Heart left ventricle (tissue), 16 donors: ENCODE results near the gene CES4A. TPM values are rescaled to one million over a fixed set of nuclear protein-coding genes. Genes with fewer than 3 reads are reported as not detected.

Source experiments
- ATAC-seq, 4 donors: fragments of 200-7000 bp; cut with Tn5 transposase; one replicate each; pipeline ENCODE4 v1.9.1; 2020 to 2022; ENCODE audit warnings: moderate library complexity in 4 of 4, mild to moderate bottlenecking in 3 of 4, moderate number of reproducible peaks in 1 of 4
- DNase-seq, 5 donors: peaks; one replicate each; pipeline ENCODE4 v3.0.0-alpha.2; 2020
- H3K27ac ChIP-seq, 12 donors: fragments of 200-600 bp; sonication (generic) in 4 of 12; one replicate each; pipeline versions ENCODE4 v1.5.0 to v1.8.0; 2016 to 2022; ENCODE audit warnings: mild to moderate bottlenecking in 2 of 12
- H3K27me3 ChIP-seq, 9 donors: fragments of 200-600 bp; sonication (generic) in 2 of 9; one replicate each; pipeline versions ENCODE4 v1.5.1 to v1.8.0; 2016 to 2022; ENCODE audit warnings: mild to moderate bottlenecking in 3 of 9
- H3K36me3 ChIP-seq, 9 donors: fragments of 200-600 bp; sonication (generic) in 2 of 9; one replicate each; pipeline versions ENCODE4 v1.5.0 to v1.8.0; 2018 to 2022; ENCODE audit warnings: mild to moderate bottlenecking in 2 of 9
- H3K4me1 ChIP-seq, 12 donors: fragments of 200-600 bp; sonication (generic) in 4 of 12; one replicate each; pipeline versions ENCODE4 v1.5.0 to v1.8.0; 2016 to 2022; ENCODE audit warnings: mild to moderate bottlenecking in 3 of 12
- H3K4me3 ChIP-seq, 12 donors: fragments of 200-600 bp; sonication (generic) in 4 of 12; one replicate each; pipeline versions ENCODE4 v1.5.0 to v1.8.0; 2017 to 2022; ENCODE audit warnings: mild to moderate bottlenecking in 9 of 12, moderate library complexity in 4 of 12
- H3K9me3 ChIP-seq, 12 donors: fragments of 200-600 bp; sonication (generic) in 4 of 12; one replicate each; pipeline versions ENCODE4 v1.5.0 to v1.8.0; 2016 to 2022; ENCODE audit warnings: mild to moderate bottlenecking in 1 of 12
- POLR2A ChIP-seq, 2 donors: fragments of 450-650 bp; IDR thresholded peaks; one replicate each; pipeline ENCODE4 v1.6.1; 2017; ENCODE audit warnings: antibody characterized with exemption in 2 of 2, mild to moderate bottlenecking in 2 of 2, moderate library complexity in 2 of 2
- WGBS, 4 donors: extraction: QIAGEN DNeasy Blood & Tissue Kit in 2 of 4; methylation state at CpG; one replicate each; pipeline versions ENCODE4 v1.1.5 to v1.1.7; 2013 to 2018; 5-methylcytosine and 5-hydroxymethylcytosine counted together
- intact Hi-C, 10 donors: fragments of 100-400 bp; cut with DNase I; formaldehyde crosslinking; loops; one replicate each; pipeline versions ENCODE4 v1.11.1 to v1.14.2; 2022
- polyA plus RNA-seq, 2 donors: library from polyadenylated mRNA; stranded (reverse); fragments of 200-250 nt; gene quantifications; one replicate each; pipeline ENCODE4 v1.2.3, GENCODE V29; 2013
- total RNA-seq, 9 donors: library from RNA; depleted of rRNA in 2 of 9; stranded (reverse); fragments of >200 nt in 2 of 9; fragmentation: NEBNext Ultra II Directional in 3 of 9; extraction: Animal tissue kit (Norgen Biotek cat#: 25700) in 3 of 9; gene quantifications; one replicate each; pipeline versions ENCODE4 v1.1.0 to v1.2.4, GENCODE V29; 2016 to 2023
- TF ChIP-seq, protein P1 (sequence below), 12 donors: fragments of 200-600 bp; sonication (generic) in 4 of 12; IDR thresholded peaks; one replicate each; pipeline versions ENCODE4 v1.5.0 to v1.8.0; 2018 to 2022; ENCODE audit warnings: antibody characterized with exemption in 12 of 12, mild to moderate bottlenecking in 5 of 12
- donor health status: ischemic (EF 13 %, LVEDD 7.1; RV severe dilation, severe dysfunction).
- donor health status: healthy with polysubstance abuse.
- donor health status: DM: no; HTN: yes; CAD: no.
- donor health status: DM: no; HTN: no; CAD: no.
- donor health status: ischemic (EF 25% LVEDD 6.9; RV normal size, moderate dysfunction).
- donor health status: ischemic (EF 25% LVEDD 5.7; RV mildly dilated, moderate dysfunction).
- donor health status: healthy.
- donor health status: DM: yes; HTN: yes; CAD: no.
- donor health status: ischemic (EF 35%, LVEDD 5.7; RV mildly dilated, moderate dysfunction).
- donor health status: nonischemic (EF 11% LVEDD 7.7; RV severe dilation, severe dysfunction).
- donor health status: DM: yes; HTN: yes; CAD: no.
- donor health status: PGD.
- donor health status: ischemic (EF 29% LVEDD 5.4; RV normal size, mild dysfunction).
- donor health status: nonischemic (EF 23%, LVEDD 6.1; RV moderate dilation, normal function).

CES4A gene
- total and polyA plus RNA-seq, 11 donors, result 3.5 to 26.8 (median 8.1) TPM

DNA sequence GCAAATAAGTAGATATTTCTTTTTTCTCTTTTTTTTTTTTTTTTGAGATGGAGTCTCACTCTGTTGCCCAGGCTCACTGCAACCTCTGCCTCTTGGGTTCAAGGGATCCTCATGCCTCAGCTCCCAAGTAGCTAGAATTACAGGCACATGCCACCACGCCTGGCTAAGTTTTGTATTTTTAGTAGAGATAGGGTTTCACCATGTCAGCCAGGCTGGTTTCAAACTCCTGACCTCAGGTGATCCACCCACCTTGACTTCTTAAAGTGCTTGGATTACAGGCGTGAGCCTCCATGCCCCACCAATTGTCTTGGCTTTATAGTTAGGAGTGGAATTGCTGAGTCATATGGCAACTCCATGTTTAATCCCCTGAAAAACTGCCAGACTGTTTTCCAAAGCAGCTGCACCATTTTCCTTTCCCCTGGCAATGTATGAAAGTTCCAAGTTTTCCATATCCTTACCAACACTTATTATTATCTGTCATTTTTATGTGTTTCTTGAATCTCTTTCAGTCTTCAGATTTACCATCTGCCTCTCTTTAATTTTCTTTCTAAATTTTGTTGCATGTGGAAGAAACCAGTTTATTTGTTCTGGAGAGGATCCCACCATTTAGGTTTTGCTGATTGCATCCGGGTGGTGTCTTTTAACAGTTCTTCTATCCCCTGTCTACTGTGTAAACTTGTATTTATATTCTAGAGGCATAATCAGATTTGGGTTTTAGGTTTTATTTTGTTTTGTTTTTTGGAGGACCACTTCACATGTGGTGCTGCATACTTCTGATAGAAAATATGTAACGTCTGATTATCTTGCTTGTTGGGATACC, 37.2 kb upstream of the CES4A start:
- TF ChIP-seq, protein P1, sequence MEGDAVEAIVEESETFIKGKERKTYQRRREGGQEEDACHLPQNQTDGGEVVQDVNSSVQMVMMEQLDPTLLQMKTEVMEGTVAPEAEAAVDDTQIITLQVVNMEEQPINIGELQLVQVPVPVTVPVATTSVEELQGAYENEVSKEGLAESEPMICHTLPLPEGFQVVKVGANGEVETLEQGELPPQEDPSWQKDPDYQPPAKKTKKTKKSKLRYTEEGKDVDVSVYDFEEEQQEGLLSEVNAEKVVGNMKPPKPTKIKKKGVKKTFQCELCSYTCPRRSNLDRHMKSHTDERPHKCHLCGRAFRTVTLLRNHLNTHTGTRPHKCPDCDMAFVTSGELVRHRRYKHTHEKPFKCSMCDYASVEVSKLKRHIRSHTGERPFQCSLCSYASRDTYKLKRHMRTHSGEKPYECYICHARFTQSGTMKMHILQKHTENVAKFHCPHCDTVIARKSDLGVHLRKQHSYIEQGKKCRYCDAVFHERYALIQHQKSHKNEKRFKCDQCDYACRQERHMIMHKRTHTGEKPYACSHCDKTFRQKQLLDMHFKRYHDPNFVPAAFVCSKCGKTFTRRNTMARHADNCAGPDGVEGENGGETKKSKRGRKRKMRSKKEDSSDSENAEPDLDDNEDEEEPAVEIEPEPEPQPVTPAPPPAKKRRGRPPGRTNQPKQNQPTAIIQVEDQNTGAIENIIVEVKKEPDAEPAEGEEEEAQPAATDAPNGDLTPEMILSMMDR (IDR thresholded peaks at IDR 0.05), result no peak
- no peak for TF ChIP-seq POLR2A (IDR thresholded peaks at IDR 0.05)
- Histone ChIP-seq H3K4me3 (no peak overlapping the region), H3K9me3 (peaks cover 0 to 6% (median 0%) of the 10 kb centered on the region in 12 donors), H3K27me3 (peaks cover 0 to 35% (median 0%) of the 10 kb centered on the region in 9 donors), H3K27ac (no peak overlapping the region), H3K4me1 (peaks cover 0 to 22% (median 9%) of the 10 kb centered on the region in 12 donors), H3K36me3 (no peaks in the 10 kb centered on the region)
- ATAC-seq, result no peak
- DNase-seq, result no peak
- 80 to 86% (median 83%) methylated on average over 4 of the region's 4 CpGs for WGBS, 4 donors
- intact Hi-C loops, result loop anchor here in 1 of 10 donors (5.0 kb wide), 1 partner anchor 54 kb away; no protein-coding TSS in a partner anchor

DNA sequence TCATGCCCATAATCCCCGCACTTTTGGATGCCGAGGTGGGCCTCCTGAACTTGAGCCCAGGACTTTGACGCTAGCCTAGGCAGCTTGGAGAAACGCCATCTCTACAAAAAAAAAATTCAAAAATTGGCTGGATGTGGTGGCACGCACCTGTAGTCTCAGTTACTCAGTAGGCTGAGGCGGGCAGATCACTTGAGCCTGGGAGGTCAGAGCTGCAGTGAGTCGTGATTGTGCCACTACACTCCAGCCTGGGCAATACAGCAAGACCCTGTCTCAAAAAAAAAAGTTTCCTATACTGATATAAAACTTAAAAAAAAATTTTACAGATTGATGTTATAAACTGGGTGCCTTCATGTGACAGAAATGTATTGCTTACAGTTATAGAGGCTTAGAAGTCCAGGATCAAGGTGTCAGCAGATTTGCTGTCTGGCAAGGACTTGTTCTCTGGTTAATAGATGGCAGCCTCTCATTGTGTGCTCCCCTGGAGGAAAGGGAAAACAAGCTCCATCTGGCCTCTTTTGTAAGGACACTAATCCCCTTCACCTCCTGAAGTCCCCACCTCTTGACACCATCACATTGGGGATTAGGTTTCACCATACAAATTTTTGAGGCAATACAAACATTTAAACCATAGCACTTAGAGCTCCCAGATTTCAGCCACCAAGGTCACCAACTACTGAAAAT, 35.8 kb upstream of the CES4A start:
- H3K36me3 ChIP-seq, result no peaks in the 10 kb centered on the region
- intact Hi-C loops, result loop anchor here in 1 of 10 donors (5.0 kb wide), 1 partner anchor 55 kb away; no protein-coding TSS in a partner anchor
- H3K27ac ChIP-seq, result no peak overlapping the region
- TF ChIP-seq, protein P1 (IDR thresholded peaks at IDR 0.05), result no peak
- no peak for TF ChIP-seq POLR2A (IDR thresholded peaks at IDR 0.05)
- no peak overlapping the region for H3K4me3 ChIP-seq
- no peak for DNase-seq
- peaks cover 0 to 35% (median 0%) of the 10 kb centered on the region in 9 donors for H3K27me3 ChIP-seq
- ATAC-seq, result no peak
- peaks cover 0 to 15% (median 9%) of the 10 kb centered on the region in 12 donors for H3K4me1 ChIP-seq
- WGBS, 4 donors, result 81 to 86% (median 85%) methylated on average over 7 of the region's 7 CpGs
- peaks cover 0 to 6% (median 0%) of the 10 kb centered on the region in 12 donors for H3K9me3 ChIP-seq

DNA sequence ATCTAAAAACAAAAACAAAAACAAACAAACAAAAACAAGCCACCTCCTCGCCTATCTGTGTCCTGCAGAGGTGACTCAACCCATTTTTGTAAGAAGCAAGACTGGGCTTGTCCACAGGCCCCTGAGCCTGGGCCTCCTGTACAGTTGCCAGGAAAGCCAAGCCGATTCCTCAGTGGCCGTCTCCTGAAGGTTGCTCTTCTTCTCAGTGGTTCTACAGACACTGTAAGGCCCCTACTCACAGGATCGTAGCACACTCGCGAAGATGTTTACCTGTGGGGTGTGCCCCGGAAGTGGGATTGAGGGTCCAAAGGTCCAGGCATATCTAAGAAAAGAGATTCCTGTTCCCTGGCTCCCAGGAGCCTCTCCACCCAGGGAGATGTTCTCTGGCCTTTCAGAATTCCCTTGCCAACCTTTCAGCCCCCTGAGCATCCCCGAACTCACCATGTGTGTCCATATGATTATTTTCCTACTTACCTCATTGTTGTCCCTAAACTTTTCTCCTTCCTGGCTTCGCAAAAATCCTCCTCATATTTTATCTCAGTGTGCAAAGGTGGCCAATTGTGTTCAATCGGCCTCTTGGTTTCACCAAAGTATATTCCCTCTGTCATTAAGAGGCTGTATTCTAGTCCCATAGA, 34.8 kb upstream of the CES4A start:
- TF ChIP-seq POLR2A (IDR thresholded peaks at IDR 0.05), result no peak
- TF ChIP-seq, protein P1 (IDR thresholded peaks at IDR 0.05), result no peak
- Histone ChIP-seq H3K9me3 (peaks cover 0 to 6% (median 0%) of the 10 kb centered on the region in 12 donors), H3K27ac (no peak overlapping the region), H3K36me3 (no peaks in the 10 kb centered on the region), H3K4me1 (peaks cover 0 to 7% (median 6%) of the 10 kb centered on the region in 12 donors), H3K27me3 (peaks cover 0 to 31% (median 0%) of the 10 kb centered on the region in 9 donors), H3K4me3 (no peak overlapping the region)
- 77 to 91% (median 79%) methylated on average over 8 to 10 of the region's 10 CpGs for WGBS, 4 donors
- no peak for DNase-seq
- no peak for ATAC-seq
- intact Hi-C loops, result loop anchor here in 2 of 10 donors (2.0 to 5.0 kb wide), 3 partner anchors 56 to 231 kb away; no protein-coding TSS in a partner anchor
